WERI-Rb-1 (cell line): ENCODE data around the gene SECTM1.
A peak's percentile ranks its signal among the peaks of the same experiment; 100 is the strongest.

ENCODE experiments used
- DNase-seq: peaks from one replicate; pipeline ENCODE4 v3.0.0-alpha.2; 2020
- H3K27ac ChIP-seq: fragments of 250-450 bp; sonication (Bioruptor Pico); 2 replicates; pipeline ENCODE4 v1.5.1; 2020; ENCODE audit warnings: mild to moderate bottlenecking, moderate library complexity
- H3K27me3 ChIP-seq: fragments of 250-450 bp; sonication (Bioruptor Pico); 2 replicates; pipeline ENCODE4 v1.5.1; 2021; ENCODE audit warnings: mild to moderate bottlenecking, low read depth, moderate library complexity; ENCODE audit not compliant: insufficient read depth, severe bottlenecking
- H3K36me3 ChIP-seq: fragments of 250-450 bp; sonication (Bioruptor Pico); 2 replicates; pipeline ENCODE4 v1.5.1; 2020; ENCODE audit warnings: mild to moderate bottlenecking, moderate library complexity
- H3K4me3 ChIP-seq: 2 replicates; pipeline ENCODE4 v1.5.1; 2011; ENCODE audit warnings: low read depth, mild to moderate bottlenecking, control low read depth, low read length
- H3K9me3 ChIP-seq: fragments of 250-450 bp; sonication (Bioruptor Pico); 2 replicates; pipeline ENCODE4 v1.5.1; 2021; ENCODE audit warnings: mild to moderate bottlenecking, moderate library complexity; ENCODE audit not compliant: severe bottlenecking
- TF ChIP-seq, protein P1 (sequence below): IDR thresholded peaks from 2 replicates; pipeline ENCODE4 v1.5.1; 2011; ENCODE audit warnings: low read depth, mild to moderate bottlenecking, control low read depth, inconsistent platforms, low read length

SECTM1 gene

DNA sequence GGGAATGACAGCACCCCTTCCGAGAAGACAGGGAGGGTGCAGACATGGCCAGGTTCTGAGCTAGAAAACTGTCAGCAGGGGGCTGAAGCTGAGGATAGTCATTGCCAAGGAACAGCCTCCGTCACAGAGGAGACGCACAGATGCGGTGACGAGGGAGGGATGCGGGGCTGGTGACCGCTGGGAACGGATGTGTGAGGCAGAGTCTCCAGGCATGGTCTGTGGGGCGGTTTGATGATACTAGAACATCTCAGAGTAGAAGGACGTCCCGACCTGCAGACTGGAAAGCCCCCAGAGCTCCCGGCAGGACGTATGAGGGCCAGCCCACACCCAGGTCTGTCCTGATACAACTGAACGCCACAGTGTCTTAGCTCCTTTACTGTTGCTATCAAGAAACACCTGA lies 58.2 kb downstream of the SECTM1 start:
- no peak for DNase-seq
- TF ChIP-seq, protein P1, sequence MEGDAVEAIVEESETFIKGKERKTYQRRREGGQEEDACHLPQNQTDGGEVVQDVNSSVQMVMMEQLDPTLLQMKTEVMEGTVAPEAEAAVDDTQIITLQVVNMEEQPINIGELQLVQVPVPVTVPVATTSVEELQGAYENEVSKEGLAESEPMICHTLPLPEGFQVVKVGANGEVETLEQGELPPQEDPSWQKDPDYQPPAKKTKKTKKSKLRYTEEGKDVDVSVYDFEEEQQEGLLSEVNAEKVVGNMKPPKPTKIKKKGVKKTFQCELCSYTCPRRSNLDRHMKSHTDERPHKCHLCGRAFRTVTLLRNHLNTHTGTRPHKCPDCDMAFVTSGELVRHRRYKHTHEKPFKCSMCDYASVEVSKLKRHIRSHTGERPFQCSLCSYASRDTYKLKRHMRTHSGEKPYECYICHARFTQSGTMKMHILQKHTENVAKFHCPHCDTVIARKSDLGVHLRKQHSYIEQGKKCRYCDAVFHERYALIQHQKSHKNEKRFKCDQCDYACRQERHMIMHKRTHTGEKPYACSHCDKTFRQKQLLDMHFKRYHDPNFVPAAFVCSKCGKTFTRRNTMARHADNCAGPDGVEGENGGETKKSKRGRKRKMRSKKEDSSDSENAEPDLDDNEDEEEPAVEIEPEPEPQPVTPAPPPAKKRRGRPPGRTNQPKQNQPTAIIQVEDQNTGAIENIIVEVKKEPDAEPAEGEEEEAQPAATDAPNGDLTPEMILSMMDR = no peak
- no peak overlapping the region for H3K4me3 ChIP-seq
- no peak overlapping the region for H3K27ac ChIP-seq
- no peaks in the 10 kb centered on the region for H3K9me3 ChIP-seq
- H3K27me3 ChIP-seq = no peaks in the 10 kb centered on the region
- peaks cover 28% of the 10 kb centered on the region for H3K36me3 ChIP-seq

DNA sequence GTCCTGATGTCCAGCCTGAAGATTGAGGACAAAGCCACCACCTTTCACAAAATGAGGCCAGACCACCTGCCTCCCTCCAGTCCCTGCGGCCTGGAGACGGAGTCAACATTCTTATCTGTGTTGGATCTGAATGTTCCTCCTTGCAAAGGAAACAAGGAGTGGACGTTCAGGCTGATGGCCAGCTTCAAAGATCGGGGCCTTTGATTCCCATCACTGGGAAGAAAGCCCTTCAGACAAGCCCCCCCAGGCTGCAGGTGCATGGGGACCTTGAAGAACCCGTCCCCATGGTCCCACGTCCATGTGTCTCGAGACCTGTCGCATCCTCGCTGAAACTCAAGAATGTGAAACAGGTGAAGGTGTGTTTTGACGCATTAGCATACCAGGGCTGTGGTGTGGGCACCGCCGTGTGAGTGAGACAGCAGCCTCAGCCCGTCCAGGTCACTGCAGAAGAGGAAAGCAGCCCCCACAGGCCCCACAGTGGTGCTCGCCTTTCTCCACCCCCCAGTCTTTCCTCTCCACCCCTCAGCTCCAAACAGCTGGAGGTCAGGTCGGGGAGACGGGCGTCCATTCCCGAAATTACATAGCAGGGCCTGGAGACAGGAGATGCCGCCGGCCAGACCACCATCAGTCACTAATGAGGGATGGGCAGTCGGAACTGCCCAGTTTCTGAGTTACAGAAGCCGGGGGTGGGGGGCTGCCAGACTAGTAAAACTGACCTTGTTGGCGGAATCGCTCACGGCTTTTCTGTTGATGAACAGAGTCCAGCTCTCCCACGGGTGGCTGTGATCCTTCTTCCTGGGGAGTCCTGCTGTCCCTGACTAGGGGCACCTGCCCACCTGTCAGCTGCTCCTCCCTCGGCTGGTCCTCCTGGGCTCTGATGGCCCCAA lies 59.2 kb downstream of the SECTM1 start:
- Histone ChIP-seq H3K27ac (peak overlapping the region; percentile 99), H3K9me3 (no peaks in the 10 kb centered on the region), H3K27me3 (no peaks in the 10 kb centered on the region), H3K4me3 (peak overlapping the region; percentile 79), H3K36me3 (peaks cover 38% of the 10 kb centered on the region)
- DNase-seq = no peak
- TF ChIP-seq, protein P1 = no peak

DNA sequence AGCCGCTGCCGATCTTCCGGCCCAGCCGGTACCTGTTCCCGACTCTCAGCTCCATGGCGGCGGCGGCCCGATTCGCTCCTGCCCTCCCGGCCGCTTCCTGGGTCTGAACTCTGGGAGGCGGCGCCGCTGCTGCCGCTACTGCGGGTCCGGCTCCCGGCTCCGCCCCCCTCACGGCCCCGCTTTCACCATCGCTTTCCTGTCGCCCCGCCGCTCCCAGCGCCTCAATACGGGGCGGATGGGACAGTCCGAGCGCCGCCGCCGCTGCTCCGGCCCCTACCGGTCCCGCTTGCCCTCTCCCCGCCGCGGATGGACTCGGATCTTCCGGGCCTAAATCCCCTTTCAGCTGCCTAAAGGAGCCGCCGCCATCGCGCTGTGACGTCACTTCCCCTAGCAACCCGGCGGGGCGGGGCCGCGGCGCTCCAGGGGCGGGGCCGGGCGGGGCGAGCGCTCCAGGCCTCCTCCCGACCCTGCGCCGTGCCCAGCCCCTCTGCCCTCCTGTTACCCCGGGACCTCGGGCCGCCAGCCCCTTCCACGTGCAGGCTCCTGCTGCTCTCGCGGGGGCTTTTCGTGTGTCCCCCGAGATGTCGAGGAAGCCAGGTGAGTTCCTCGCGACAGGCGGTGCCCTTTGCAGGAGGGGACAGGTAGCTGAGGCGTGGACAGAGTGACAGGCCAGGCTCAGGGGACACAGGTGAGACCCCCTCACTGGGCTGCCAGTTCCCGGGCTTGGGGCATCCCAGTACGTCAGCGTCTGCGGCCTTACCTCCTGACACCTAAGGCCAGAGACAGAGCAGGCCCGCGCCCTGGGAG lies 60.0 kb downstream of the SECTM1 start, which contains the start of gene CSNK1D:
TSS of gene CSNK1D (minus strand) at position 374 of the 807 bp plus-strand sequence. CDS start at position 55, 319 bp downstream.
- peak within 1 kb of the TSS; percentile 79 for H3K4me3 ChIP-seq
- peak; percentile 96 for DNase-seq
- peaks cover 45% of the 10 kb centered on the region for H3K36me3 ChIP-seq
- H3K27me3 ChIP-seq = no peaks in the 10 kb centered on the region
- no peaks in the 10 kb centered on the region for H3K9me3 ChIP-seq
- TF ChIP-seq, protein P1 = no peak
- peak within 1 kb of the TSS; percentile 99 for H3K27ac ChIP-seq

DNA sequence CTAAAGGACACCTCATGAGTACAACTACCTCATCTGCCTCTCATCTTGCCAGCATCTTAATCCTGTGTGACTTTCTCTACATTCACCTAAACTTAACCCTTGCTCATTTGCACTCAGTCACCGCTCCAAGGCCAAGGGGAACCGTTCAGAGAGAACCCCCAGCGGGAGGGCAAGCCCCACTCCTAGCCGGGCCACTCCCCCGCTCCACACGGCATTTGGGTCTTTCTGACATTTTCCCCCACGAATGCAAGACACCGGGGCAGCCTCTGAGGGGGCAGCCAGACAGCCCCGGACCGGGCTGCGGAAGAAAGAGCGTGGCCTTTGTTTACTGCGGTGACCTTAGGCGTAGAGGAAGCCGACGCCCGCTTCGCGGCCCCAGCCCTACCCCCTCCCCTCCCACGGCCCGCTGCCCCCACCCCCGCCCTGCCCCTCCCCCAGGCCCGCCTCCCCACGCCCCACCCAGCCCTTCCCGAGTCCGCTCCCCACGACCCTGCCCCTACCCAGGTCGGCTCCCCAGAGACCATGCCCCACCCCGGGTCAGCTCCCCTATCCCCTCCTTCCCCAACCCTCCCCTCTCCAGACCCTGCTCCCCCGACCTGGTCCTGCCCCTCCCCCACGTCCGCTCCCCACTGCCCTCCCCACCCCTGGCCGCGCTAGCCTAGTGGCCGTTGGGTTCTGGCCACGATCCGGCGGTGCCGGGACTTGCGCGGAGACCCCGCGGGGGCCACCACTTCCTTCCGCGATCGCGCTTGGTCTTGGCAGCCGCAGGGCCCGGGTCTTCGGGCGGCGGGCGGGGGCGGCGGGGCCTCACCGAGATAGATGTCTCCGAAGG lies 60.9 kb downstream of the SECTM1 start:
- H3K9me3 ChIP-seq = no peaks in the 10 kb centered on the region
- H3K36me3 ChIP-seq = peaks cover 48% of the 10 kb centered on the region
- H3K27ac ChIP-seq = peak overlapping the region; percentile 99
- H3K27me3 ChIP-seq = no peaks in the 10 kb centered on the region
- peak overlapping the region; percentile 79 for H3K4me3 ChIP-seq
- TF ChIP-seq, protein P1 = no peak
- DNase-seq = peak; percentile 60

DNA sequence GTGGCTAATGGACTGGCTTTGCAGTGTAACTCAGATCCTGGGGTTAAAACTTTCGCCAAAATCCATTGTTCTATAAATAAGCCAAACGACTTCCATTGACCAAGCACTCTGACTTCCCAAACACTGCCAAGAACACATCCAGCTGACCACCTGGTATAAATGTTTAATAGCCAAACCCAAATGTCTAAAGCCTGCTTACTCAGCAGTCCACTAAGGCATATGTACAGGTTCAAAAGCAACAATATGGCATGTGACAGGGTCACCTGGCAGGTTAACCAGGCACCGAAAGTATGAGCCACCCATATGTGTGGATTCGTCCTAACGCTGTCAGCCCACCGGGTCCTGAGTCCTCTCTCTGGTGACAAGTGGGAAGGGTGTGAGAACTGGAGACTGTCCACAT lies 62.2 kb downstream of the SECTM1 start:
- Histone ChIP-seq H3K27me3 (no peaks in the 10 kb centered on the region), H3K4me3 (no peak overlapping the region), H3K9me3 (no peaks in the 10 kb centered on the region), H3K27ac (no peak overlapping the region), H3K36me3 (peaks cover 59% of the 10 kb centered on the region)
- no peak for DNase-seq
- TF ChIP-seq, protein P1 = no peak
